Fibroblast of lung (primary cell): Measurements from ENCODE around the gene ELK1.

Source experiments
- CTCF ChIP-seq, 2 donors: IDR thresholded peaks in 1 of 2; conservative IDR thresholded peaks in 1 of 2; 1 replicate in 1 of 2; 2 replicates in 1 of 2; pipeline ENCODE4 v1.5.1; 2011 to 2012; ENCODE audit warnings: low read length in 2 of 2, control low read depth in 1 of 2, inconsistent platforms in 1 of 2, low read depth in 1 of 2, mild to moderate bottlenecking in 1 of 2
- EZH2 ChIP-seq: IDR thresholded peaks from 2 replicates; pipeline ENCODE4 v1.5.1; 2012; ENCODE audit warnings: low read length, control low read depth, mild to moderate bottlenecking; ENCODE audit errors: missing control alignments

GRCh38 chrX:47619486-47620302 lies 30.7 kb downstream of the ELK1 start, which contains the start of gene SYN1:
- TF ChIP-seq CTCF (conservative IDR thresholded peaks at IDR 0.05 in 1 of 2, IDR thresholded peaks at IDR 0.05 in 1 of 2; ENCODE audit: low read depth in 1 of 2, low read length in 2 of 2) (no peak), EZH2 (no peak)
